Epithelial cell of alveolus of lung (primary cell): ENCODE data around the gene IMPDH1. TPM values are rescaled to one million over a fixed set of nuclear protein-coding genes. Genes with fewer than 3 reads are reported as not detected.

Experiments used
- total RNA-seq: library from RNA; depleted of rRNA; stranded (reverse); fragments of >200 nt; gene quantifications from 2 replicates; pipeline ENCODE4 v1.2.1, GENCODE V29; 2015

Gene IMPDH1
- total RNA-seq = 37.7 and 83.9 TPM in 2 replicates

GRCh38 chr7:128409596-128410450 is at the start of gene IMPDH1:
IMPDH1 (minus strand) TSS chr7:128409982; CDS start chr7:128409901, 81 bp downstream.

DNA sequence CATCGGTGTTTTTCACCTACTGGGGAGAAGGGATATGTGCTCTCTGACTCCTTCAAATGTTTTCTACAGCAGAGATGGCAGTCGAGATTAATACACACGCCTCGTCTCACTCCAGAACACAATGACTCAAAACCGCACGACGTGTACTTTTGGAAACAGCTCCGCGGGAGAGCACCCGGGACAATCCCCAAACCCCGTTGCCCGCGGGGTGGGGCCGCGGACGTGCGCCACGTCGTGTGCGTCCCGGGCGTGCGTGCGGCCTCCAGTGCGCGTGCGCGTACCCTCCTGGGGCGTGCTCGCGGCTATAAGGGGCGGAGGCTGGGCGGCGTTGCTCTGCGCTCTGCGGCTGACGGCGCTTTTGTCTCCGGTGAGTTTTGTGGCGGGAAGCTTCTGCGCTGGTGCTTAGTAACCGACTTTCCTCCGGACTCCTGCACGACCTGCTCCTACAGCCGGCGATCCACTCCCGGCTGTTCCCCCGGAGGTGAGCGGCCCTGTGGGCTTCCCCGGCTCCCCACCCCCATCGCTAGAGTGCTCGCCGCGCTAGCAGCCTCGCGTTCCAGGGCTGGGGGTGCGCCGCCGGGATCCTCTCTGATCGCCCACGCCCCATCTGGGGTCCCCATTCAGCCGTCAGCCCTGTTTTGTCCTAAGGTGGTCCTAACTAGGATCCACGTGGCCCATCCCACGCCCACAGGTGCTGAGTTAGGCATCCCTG is 45.9 kb upstream of the IMPDH1 start, which contains the start of gene HILPDA:
Gene HILPDA, plus strand, starts transcription at position 336 of the 712 bp plus-strand sequence. CDS start 1,391 bp downstream, outside the sequence.

GRCh38 chr7:128361411-128362379 is 48.1 kb downstream of the IMPDH1 start, which contains the start of gene PRRT4:
PRRT4 (minus strand) TSS chr7:128361690.

DNA sequence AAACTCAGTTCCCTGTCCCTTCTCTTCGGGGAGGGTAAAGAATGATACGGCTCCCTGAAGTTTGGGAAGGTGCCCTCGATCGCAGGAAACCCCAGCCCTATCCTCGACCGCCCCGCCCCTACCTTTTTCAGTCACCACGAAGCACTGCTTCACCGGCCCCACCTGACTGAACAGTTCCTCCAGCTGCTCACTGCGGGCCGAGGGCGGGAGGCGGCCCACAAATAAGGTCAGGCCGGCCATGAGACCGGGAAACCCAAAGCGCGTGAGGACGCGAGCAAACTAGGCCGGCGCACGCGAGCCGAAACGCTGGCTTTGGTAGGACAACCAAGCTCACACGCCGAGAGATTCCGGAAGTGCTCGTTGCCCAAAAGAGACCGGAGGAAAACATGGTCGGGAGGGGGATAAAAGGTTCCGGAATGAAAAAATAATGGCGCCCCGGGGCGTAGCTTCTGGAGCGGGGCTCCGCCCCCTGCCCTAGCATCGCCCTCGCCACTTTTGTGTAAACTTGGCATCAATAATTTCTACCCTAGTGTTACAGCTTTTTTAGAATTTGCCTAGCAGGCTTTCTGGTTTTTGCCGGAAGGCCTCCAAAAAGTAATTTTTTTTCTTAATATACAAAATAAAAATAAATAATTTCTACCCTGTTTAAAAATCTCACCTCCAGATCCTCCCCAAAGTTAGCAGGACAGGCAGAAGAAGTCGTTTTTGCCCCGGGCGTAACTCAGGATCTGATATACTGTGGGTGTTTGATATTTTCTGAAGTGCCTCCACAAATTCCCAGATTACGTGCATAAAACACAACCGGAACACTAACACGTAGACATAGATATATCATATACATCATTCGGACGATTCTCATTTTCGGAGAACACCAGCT is 66.0 kb downstream of the IMPDH1 start, which contains the start of gene RBM28:
Gene RBM28, minus strand, starts transcription at position 355 of the 877 bp plus-strand sequence. Its CDS starts 115 bp downstream, at position 240.

Other genes starting within 250 kb of the IMPDH1 start
- gene LEP, start 168.7 kb downstream of the IMPDH1 start, total RNA-seq = not detected in 2 replicates
- 13.0 and 15.6 TPM in 2 replicates for gene RBM28, start 66.1 kb downstream of the IMPDH1 start, total RNA-seq
- gene PRRT4, start 48.3 kb downstream of the IMPDH1 start, total RNA-seq = 0.16 TPM in 1 of 2 replicates, not detected in the other
- 34.6 and 52.5 TPM in 2 replicates for gene HILPDA, start 45.9 kb upstream of the IMPDH1 start, total RNA-seq
- 20.8 and 27.7 TPM in 2 replicates for gene METTL2B, start 66.8 kb upstream of the IMPDH1 start, total RNA-seq